HG03378 (cell line): Measurements from ENCODE around the gene IL27RA.

Source experiments
- ATAC-seq: cut with Tn5 transposase; IDR thresholded peaks from one replicate; pipeline ENCODE4 v1.9.1; 2021; ENCODE audit warnings: mild to moderate bottlenecking, moderate library complexity; ENCODE audit not compliant: unreplicated experiment

The IL27RA gene

GRCh38 chr19:14082675-14082960, 51.1 kb downstream of the IL27RA start:
- ATAC-seq: no peak

- ATAC-seq: no peak
These were observed 53.9 kb downstream of the IL27RA start, which contains the start of gene C19orf67 for GRCh38 chr19:14085309-14085995. TSS of gene C19orf67 (minus strand) at chr19:14085783. CDS start at chr19:14085627, 156 bp downstream.

GRCh38 chr19:14086098-14086497, 54.5 kb downstream of the IL27RA start:
- ATAC-seq: no peak

GRCh38 chr19:14088634-14089411, 57.3 kb downstream of the IL27RA start:
- no peak for ATAC-seq

GRCh38 chr19:14089412-14089661, 57.8 kb downstream of the IL27RA start:
- ATAC-seq: no peak

GRCh38 chr19:14089662-14090508, 58.3 kb downstream of the IL27RA start:
- ATAC-seq: no peak

- no peak for ATAC-seq
These were observed 59.0 kb downstream of the IL27RA start, which contains the start of gene SAMD1 for GRCh38 chr19:14090509-14091080. TSS of gene SAMD1 (minus strand) at chr19:14090751.

- no peak for ATAC-seq
These were observed 59.7 kb downstream of the IL27RA start for GRCh38 chr19:14091081-14091812.

- no peak for ATAC-seq
These were observed 60.4 kb downstream of the IL27RA start for GRCh38 chr19:14091813-14092462.

GRCh38 chr19:14093117-14093823, 61.7 kb downstream of the IL27RA start:
- no peak for ATAC-seq

- ATAC-seq: no peak
These were observed 63.3 kb downstream of the IL27RA start for GRCh38 chr19:14094854-14095253.

GRCh38 chr19:14096272-14096992, 64.9 kb downstream of the IL27RA start:
- ATAC-seq: no peak

- ATAC-seq: no peak
These were observed 66.1 kb downstream of the IL27RA start for GRCh38 chr19:14097532-14098151.

GRCh38 chr19:14101003-14101545, 69.5 kb downstream of the IL27RA start:
- no peak for ATAC-seq

- no peak for ATAC-seq
These were observed 70.6 kb downstream of the IL27RA start for GRCh38 chr19:14102102-14102696.

GRCh38 chr19:14102756-14103155, 71.2 kb downstream of the IL27RA start:
- no peak for ATAC-seq
